ENCODE results near the gene CCDC146.

DNA sequence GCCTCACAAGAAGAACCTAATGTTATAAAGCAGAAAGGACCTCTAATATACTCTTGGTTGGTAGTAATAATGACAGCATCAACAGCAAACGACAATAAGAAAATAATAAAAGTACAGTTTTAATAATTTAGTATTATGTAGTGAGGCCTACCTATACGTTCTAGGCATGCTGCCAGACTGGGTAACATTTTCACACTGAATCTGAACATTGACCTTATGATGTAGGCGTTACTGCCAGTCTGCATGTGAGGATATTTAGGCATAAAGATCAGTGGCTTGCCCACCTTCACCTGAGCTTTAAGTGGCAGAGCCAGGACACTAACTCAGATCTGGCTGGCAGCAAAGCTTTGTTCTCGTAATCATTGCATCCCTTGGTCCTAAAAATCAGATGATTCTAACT is 74.7 kb downstream of the CCDC146 start:
- TF ChIP-seq GABPA (tag; conservative IDR thresholded peaks at IDR 0.05; ENCODE audit: low read depth) = no peak
- TF ChIP-seq EP300 (IDR thresholded peaks at IDR 0.05; ENCODE audit: low read length) = no peak
- no peak for TF ChIP-seq ZNF561 (CRISPR knock-in tag; conservative IDR thresholded peaks at IDR 0.05)
- no peak for TF ChIP-seq HCFC1 (IDR thresholded peaks at IDR 0.05; ENCODE audit: low read depth, low read length)
- no peak for TF ChIP-seq DMBX1 (CRISPR knock-in tag; IDR thresholded peaks at IDR 0.05; ENCODE audit: borderline replicate concordance)
- TF ChIP-seq ZNF785 (CRISPR knock-in tag; IDR thresholded peaks at IDR 0.05) = no peak
- TF ChIP-seq CEBPG (CRISPR knock-in tag; IDR thresholded peaks at IDR 0.05) = no peak
- no peak for TF ChIP-seq CEBPG (tag; conservative IDR thresholded peaks at IDR 0.05 in 1 of 2, IDR thresholded peaks at IDR 0.05 in 1 of 2)
- no peak for TF ChIP-seq POLR2A (conservative IDR thresholded peaks at IDR 0.05)
- TF ChIP-seq, protein P1, sequence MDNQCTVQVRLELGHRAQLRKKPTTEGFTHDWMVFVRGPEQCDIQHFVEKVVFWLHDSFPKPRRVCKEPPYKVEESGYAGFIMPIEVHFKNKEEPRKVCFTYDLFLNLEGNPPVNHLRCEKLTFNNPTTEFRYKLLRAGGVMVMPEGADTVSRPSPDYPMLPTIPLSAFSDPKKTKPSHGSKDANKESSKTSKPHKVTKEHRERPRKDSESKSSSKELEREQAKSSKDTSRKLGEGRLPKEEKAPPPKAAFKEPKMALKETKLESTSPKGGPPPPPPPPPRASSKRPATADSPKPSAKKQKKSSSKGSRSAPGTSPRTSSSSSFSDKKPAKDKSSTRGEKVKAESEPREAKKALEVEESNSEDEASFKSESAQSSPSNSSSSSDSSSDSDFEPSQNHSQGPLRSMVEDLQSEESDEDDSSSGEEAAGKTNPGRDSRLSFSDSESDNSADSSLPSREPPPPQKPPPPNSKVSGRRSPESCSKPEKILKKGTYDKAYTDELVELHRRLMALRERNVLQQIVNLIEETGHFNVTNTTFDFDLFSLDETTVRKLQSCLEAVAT (IDR thresholded peaks at IDR 0.05) = no peak
- TF ChIP-seq CBFA2T2 (conservative IDR thresholded peaks at IDR 0.05) = no peak
- TF ChIP-seq, protein P2, sequence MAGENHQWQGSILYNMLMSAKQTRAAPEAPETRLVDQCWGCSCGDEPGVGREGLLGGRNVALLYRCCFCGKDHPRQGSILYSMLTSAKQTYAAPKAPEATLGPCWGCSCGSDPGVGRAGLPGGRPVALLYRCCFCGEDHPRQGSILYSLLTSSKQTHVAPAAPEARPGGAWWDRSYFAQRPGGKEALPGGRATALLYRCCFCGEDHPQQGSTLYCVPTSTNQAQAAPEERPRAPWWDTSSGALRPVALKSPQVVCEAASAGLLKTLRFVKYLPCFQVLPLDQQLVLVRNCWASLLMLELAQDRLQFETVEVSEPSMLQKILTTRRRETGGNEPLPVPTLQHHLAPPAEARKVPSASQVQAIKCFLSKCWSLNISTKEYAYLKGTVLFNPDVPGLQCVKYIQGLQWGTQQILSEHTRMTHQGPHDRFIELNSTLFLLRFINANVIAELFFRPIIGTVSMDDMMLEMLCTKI (IDR thresholded peaks at IDR 0.05; ENCODE audit: partially characterized antibody) = no peak
- TF ChIP-seq, protein P3, sequence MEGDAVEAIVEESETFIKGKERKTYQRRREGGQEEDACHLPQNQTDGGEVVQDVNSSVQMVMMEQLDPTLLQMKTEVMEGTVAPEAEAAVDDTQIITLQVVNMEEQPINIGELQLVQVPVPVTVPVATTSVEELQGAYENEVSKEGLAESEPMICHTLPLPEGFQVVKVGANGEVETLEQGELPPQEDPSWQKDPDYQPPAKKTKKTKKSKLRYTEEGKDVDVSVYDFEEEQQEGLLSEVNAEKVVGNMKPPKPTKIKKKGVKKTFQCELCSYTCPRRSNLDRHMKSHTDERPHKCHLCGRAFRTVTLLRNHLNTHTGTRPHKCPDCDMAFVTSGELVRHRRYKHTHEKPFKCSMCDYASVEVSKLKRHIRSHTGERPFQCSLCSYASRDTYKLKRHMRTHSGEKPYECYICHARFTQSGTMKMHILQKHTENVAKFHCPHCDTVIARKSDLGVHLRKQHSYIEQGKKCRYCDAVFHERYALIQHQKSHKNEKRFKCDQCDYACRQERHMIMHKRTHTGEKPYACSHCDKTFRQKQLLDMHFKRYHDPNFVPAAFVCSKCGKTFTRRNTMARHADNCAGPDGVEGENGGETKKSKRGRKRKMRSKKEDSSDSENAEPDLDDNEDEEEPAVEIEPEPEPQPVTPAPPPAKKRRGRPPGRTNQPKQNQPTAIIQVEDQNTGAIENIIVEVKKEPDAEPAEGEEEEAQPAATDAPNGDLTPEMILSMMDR (IDR thresholded peaks at IDR 0.05 in 2 of 3, conservative IDR thresholded peaks at IDR 0.05 in 1 of 3; ENCODE audit: insufficient read depth in 2 of 3, low read depth in 1 of 3, low read length in 3 of 3) = no peak
- TF ChIP-seq EZH2 (IDR thresholded peaks at IDR 0.05; ENCODE audit: borderline replicate concordance, low read depth, low read length) = no peak

All from K562 (cell line).